T-helper 1 cell treated with Interleukin-12 subunit alpha and Interleukin-12 subunit beta and Interleukin-4 antibody, amounts not matched to agents 30 μg/mL and 1 μg/mL, for 36 hours (primary cell): ENCODE data around the gene RIPK4.
"Not testable (repeated sequence)": the region's sequence is repeated elsewhere in the genome, so short reads cannot be mapped to it uniquely, and the experiment has no call there.

Experiments used
- H3K27ac Mint-ChIP-seq: one replicate; pipeline ENCODE4 v1.8.0; 2021; ENCODE audit warnings: mild to moderate bottlenecking, mixed read lengths
- H3K27me3 Mint-ChIP-seq: one replicate; pipeline ENCODE4 v1.8.0; 2021; ENCODE audit warnings: low read depth, mixed read lengths
- H3K36me3 Mint-ChIP-seq: one replicate; pipeline ENCODE4 v1.8.0; 2021; ENCODE audit warnings: low read depth, mixed read lengths
- H3K4me1 Mint-ChIP-seq: one replicate; pipeline ENCODE4 v1.8.0; 2021; ENCODE audit warnings: low read depth, mixed read lengths
- H3K4me3 Mint-ChIP-seq: one replicate; pipeline ENCODE4 v1.8.0; 2021; ENCODE audit warnings: mild to moderate bottlenecking, moderate library complexity, mixed read lengths
- H3K9me3 Mint-ChIP-seq: one replicate; pipeline ENCODE4 v1.8.0; 2021; ENCODE audit warnings: mixed read lengths

The RIPK4 gene

GRCh38 chr21:41802198-41802584 is 35.3 kb upstream of the RIPK4 start:
- no peaks in the 10 kb centered on the region for H3K27me3 Mint-ChIP-seq
- peaks cover 14% of the 10 kb centered on the region for H3K36me3 Mint-ChIP-seq
- H3K9me3 Mint-ChIP-seq = peaks cover 6% of the 10 kb centered on the region
- H3K4me1 Mint-ChIP-seq = no peaks in the 10 kb centered on the region
- no peak overlapping the region for H3K4me3 Mint-ChIP-seq
- H3K27ac Mint-ChIP-seq = no peak overlapping the region

- Mint-ChIP-seq H3K9me3 (peaks cover under 1% of the 10 kb centered on the region), H3K4me3 (no peak overlapping the region), H3K36me3 (peaks cover 12% of the 10 kb centered on the region)
These were observed 34.7 kb upstream of the RIPK4 start for GRCh38 chr21:41801321-41802197.

GRCh38 chr21:41800425-41801320 is 33.8 kb upstream of the RIPK4 start:
- Mint-ChIP-seq H3K36me3 (peaks cover 12% of the 10 kb centered on the region), H3K9me3 (no peaks in the 10 kb centered on the region), H3K4me1 (no peaks in the 10 kb centered on the region), H3K27ac (no peak overlapping the region), H3K4me3 (no peak overlapping the region), H3K27me3 (no peaks in the 10 kb centered on the region)

More at GRCh38 chr21:41801321-41802197, 34.7 kb upstream of the RIPK4 start:
- H3K27me3 Mint-ChIP-seq = no peaks in the 10 kb centered on the region
- no peaks in the 10 kb centered on the region for H3K4me1 Mint-ChIP-seq
- H3K27ac Mint-ChIP-seq = no peak overlapping the region

- H3K4me1 Mint-ChIP-seq = no peaks in the 10 kb centered on the region
- H3K4me3 Mint-ChIP-seq = no peak overlapping the region
- H3K27me3 Mint-ChIP-seq = no peaks in the 10 kb centered on the region
- H3K9me3 Mint-ChIP-seq = no peaks in the 10 kb centered on the region
- H3K27ac Mint-ChIP-seq = no peak overlapping the region
- peaks cover 8% of the 10 kb centered on the region for H3K36me3 Mint-ChIP-seq
These were observed 32.9 kb upstream of the RIPK4 start for GRCh38 chr21:41799763-41800162.

GRCh38 chr21:41798326-41798725 is 31.5 kb upstream of the RIPK4 start:
- no peaks in the 10 kb centered on the region for H3K4me1 Mint-ChIP-seq
- no peak overlapping the region for H3K4me3 Mint-ChIP-seq
- peaks cover 5% of the 10 kb centered on the region for H3K27me3 Mint-ChIP-seq

GRCh38 chr21:41796476-41797080 is 29.7 kb upstream of the RIPK4 start:
- Mint-ChIP-seq H3K4me1 (no peaks in the 10 kb centered on the region), H3K36me3 (peaks cover 6% of the 10 kb centered on the region), H3K27ac (no peak overlapping the region), H3K27me3 (peaks cover 5% of the 10 kb centered on the region), H3K4me3 (no peak overlapping the region), H3K9me3 (peaks cover 19% of the 10 kb centered on the region)

More at GRCh38 chr21:41798326-41798725, 31.5 kb upstream of the RIPK4 start:
- peaks cover 6% of the 10 kb centered on the region for H3K36me3 Mint-ChIP-seq
- peaks cover 6% of the 10 kb centered on the region for H3K9me3 Mint-ChIP-seq
- no peak overlapping the region for H3K27ac Mint-ChIP-seq

GRCh38 chr21:41795726-41796125 is 28.9 kb upstream of the RIPK4 start:
- Mint-ChIP-seq H3K27ac (no peak overlapping the region), H3K4me1 (no peaks in the 10 kb centered on the region), H3K36me3 (peaks cover 4% of the 10 kb centered on the region), H3K4me3 (no peak overlapping the region), H3K27me3 (peaks cover 8% of the 10 kb centered on the region), H3K9me3 (peaks cover 22% of the 10 kb centered on the region)

GRCh38 chr21:41794600-41794999 is 27.7 kb upstream of the RIPK4 start:
- H3K4me1 Mint-ChIP-seq = no peaks in the 10 kb centered on the region
- H3K27ac Mint-ChIP-seq = no peak overlapping the region
- peaks cover 3% of the 10 kb centered on the region for H3K36me3 Mint-ChIP-seq
- peaks cover 13% of the 10 kb centered on the region for H3K27me3 Mint-ChIP-seq
- no peak overlapping the region for H3K4me3 Mint-ChIP-seq
- H3K9me3 Mint-ChIP-seq = peaks cover 22% of the 10 kb centered on the region

- Mint-ChIP-seq H3K4me1 (no peaks in the 10 kb centered on the region), H3K9me3 (peaks cover 22% of the 10 kb centered on the region), H3K27ac (no peak overlapping the region), H3K27me3 (peaks cover 15% of the 10 kb centered on the region), H3K36me3 (no peaks in the 10 kb centered on the region), H3K4me3 (no peak overlapping the region)
These were observed 25.9 kb upstream of the RIPK4 start for GRCh38 chr21:41792711-41793110.

- Mint-ChIP-seq H3K27ac (no peak overlapping the region), H3K27me3 (peaks cover 34% of the 10 kb centered on the region), H3K4me3 (no peak overlapping the region), H3K9me3 (peaks cover 3% of the 10 kb centered on the region), H3K36me3 (no peaks in the 10 kb centered on the region), H3K4me1 (peaks cover 2% of the 10 kb centered on the region)
These were observed 19.7 kb upstream of the RIPK4 start for GRCh38 chr21:41786509-41786987.

- not testable (repeated sequence) for H3K9me3 Mint-ChIP-seq, H3K27ac Mint-ChIP-seq, H3K4me1 Mint-ChIP-seq, H3K36me3 Mint-ChIP-seq, H3K4me3 Mint-ChIP-seq
- H3K27me3 Mint-ChIP-seq = peaks cover 42% of the 10 kb centered on the region
These were observed 18.4 kb upstream of the RIPK4 start for GRCh38 chr21:41785262-41785661.

GRCh38 chr21:41784456-41785102 is 17.7 kb upstream of the RIPK4 start:
- Mint-ChIP-seq H3K36me3 (no peaks in the 10 kb centered on the region), H3K27me3 (peaks cover 42% of the 10 kb centered on the region), H3K4me1 (peaks cover 4% of the 10 kb centered on the region), H3K9me3 (no peaks in the 10 kb centered on the region), H3K4me3 (no peak overlapping the region), H3K27ac (no peak overlapping the region)

- Mint-ChIP-seq H3K9me3 (no peaks in the 10 kb centered on the region), H3K36me3 (no peaks in the 10 kb centered on the region), H3K27ac (no peak overlapping the region), H3K27me3 (peaks cover 50% of the 10 kb centered on the region), H3K4me1 (peaks cover 6% of the 10 kb centered on the region), H3K4me3 (no peak overlapping the region)
These were observed 16.8 kb upstream of the RIPK4 start for GRCh38 chr21:41783476-41784180.
